Activated CD8-positive, alpha-beta memory T cell treated with anti-CD3 and anti-CD28 coated beads, Interleukin-2, amount 50 U/mL, for 48 hours (primary cell): ENCODE data around the gene RAP1GAP2.

ENCODE experiments used
- DNase-seq: peaks from one replicate; pipeline ENCODE4 v3.0.0-alpha.2; 2020

Gene RAP1GAP2

GRCh38 chr17:2786176-2786881 lies 9.9 kb upstream of the RAP1GAP2 start:
- DNase-seq = peak; percentile 97

GRCh38 chr17:2789700-2790099 lies 6.5 kb upstream of the RAP1GAP2 start:
- no peak for DNase-seq

GRCh38 chr17:2792366-2793169 lies 3.7 kb upstream of the RAP1GAP2 start:
- DNase-seq = peak; percentile 87

GRCh38 chr17:2794111-2794803 lies 2.0 kb upstream of the RAP1GAP2 start:
- no peak for DNase-seq

GRCh38 chr17:2795441-2796163 lies 636 bp upstream of the RAP1GAP2 start:
- no peak for DNase-seq

GRCh38 chr17:2797226-2797625 lies 988 bp downstream of the RAP1GAP2 start:
- no peak for DNase-seq

- no peak for DNase-seq
These were observed 1.4 kb downstream of the RAP1GAP2 start for GRCh38 chr17:2797637-2798036.

- DNase-seq = no peak
These were observed 1.9 kb downstream of the RAP1GAP2 start for GRCh38 chr17:2798188-2798587.

GRCh38 chr17:2798678-2799077 lies 2.4 kb downstream of the RAP1GAP2 start:
- DNase-seq = no peak

DNA sequence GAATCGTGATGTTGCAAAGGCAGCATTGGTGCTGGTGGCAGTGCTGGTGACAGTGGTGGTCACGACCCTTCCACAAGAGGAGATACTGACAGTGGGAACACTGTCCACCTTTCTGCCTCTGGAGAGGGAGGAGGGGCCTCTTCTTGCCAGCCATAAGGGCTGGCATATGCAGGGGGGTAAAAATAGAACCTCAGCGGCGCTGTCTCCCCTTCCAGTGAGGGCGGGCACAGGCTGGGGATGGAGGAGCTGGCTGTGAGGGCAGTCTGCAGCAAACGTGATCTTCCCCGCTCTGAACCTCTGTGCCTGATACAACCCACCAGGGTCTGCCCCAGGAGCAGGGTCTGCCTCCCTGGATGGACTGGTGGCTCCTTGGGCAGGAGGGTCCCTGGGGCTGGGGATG lies 3.4 kb downstream of the RAP1GAP2 start:
- DNase-seq = no peak

- no peak for DNase-seq
These were observed 4.1 kb downstream of the RAP1GAP2 start for GRCh38 chr17:2800367-2800766.

GRCh38 chr17:2801841-2802240 lies 5.6 kb downstream of the RAP1GAP2 start:
- DNase-seq = no peak

GRCh38 chr17:2802574-2802973 lies 6.3 kb downstream of the RAP1GAP2 start:
- DNase-seq = no peak

- no peak for DNase-seq
These were observed 7.1 kb downstream of the RAP1GAP2 start for GRCh38 chr17:2803386-2803785.

DNA sequence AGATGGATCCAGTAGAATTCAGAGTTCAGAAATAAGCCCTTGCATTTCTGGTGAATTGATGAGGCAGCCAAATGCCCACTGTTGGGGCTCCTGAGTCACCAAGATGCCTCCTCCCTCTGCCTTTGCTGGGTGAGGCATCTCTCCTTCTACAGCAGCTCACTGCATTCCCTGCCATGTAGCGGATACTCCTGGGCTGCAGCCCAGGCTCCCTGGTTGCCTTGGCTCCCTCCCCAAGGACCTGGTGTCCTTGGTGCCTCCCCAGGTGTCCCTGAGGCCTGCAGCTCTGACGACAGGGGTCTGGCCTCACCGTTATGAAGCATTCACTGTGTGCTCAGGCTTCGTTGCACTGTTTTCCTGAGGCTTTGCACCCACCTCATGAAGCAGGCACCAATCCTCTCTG lies 7.7 kb downstream of the RAP1GAP2 start:
- DNase-seq = no peak

DNA sequence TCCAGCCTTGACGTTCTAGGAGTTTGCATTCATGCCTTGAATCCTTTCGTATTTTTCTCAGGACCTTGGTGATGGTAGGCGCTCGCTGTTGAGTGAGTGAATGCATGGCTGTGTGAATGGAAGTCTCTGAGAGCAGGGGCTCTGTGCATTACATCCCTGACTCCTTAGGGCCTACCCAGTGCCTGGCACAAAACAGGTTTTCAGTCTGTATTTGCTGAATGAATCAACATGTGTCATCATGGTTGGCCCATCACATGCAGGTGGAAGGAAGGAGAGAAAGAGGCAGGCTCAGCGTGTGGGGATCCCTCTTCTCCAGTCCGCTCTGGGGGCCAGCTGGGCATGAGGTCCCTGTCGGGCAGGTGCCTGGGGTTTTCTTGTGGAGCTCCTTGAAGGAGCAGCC lies 8.7 kb downstream of the RAP1GAP2 start:
- no peak for DNase-seq

DNA sequence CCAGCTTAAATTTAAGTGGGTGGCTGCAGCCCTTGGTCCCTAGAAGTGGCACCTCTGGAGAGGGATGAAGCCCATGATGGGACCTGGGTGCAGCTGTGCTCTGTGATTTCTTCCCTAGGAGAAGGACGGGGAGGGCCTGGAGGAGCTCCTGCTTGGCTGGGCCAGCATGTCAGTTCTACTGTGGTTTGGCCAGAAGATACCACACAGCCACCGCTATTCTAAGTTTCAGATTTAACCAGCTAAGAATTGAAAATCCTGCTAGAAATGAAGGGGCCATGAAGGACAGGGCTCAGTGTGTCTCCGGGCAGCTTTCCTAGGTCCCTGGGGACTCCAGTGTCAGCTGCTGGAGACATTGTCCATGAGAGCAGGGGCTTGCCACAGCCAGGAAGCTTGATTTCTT lies 9.7 kb downstream of the RAP1GAP2 start:
- DNase-seq = no peak

GRCh38 chr17:2808367-2809335 lies 12.4 kb downstream of the RAP1GAP2 start:
- DNase-seq = no peak

GRCh38 chr17:2809337-2809736 lies 13.1 kb downstream of the RAP1GAP2 start:
- no peak for DNase-seq

DNA sequence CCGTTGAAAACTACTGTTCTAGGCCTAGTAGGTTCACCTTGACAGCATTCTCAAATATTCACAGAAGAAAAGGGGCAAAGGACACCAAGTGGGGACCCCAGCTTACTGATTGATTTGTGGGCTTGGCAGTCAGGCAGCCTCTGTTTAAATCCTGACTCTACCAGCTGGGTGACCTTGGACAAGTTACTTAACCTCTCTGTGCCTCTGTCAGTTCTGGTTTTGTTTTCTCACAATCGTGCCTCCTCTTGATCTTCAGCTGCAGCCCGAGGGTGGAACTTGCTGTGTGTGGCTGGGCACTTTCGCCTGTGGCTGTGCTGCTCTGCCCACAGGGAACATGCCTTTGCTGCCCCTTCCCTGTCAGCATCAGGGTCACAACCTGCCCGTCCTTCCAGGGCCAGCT lies 17.8 kb downstream of the RAP1GAP2 start:
- no peak for DNase-seq

DNA sequence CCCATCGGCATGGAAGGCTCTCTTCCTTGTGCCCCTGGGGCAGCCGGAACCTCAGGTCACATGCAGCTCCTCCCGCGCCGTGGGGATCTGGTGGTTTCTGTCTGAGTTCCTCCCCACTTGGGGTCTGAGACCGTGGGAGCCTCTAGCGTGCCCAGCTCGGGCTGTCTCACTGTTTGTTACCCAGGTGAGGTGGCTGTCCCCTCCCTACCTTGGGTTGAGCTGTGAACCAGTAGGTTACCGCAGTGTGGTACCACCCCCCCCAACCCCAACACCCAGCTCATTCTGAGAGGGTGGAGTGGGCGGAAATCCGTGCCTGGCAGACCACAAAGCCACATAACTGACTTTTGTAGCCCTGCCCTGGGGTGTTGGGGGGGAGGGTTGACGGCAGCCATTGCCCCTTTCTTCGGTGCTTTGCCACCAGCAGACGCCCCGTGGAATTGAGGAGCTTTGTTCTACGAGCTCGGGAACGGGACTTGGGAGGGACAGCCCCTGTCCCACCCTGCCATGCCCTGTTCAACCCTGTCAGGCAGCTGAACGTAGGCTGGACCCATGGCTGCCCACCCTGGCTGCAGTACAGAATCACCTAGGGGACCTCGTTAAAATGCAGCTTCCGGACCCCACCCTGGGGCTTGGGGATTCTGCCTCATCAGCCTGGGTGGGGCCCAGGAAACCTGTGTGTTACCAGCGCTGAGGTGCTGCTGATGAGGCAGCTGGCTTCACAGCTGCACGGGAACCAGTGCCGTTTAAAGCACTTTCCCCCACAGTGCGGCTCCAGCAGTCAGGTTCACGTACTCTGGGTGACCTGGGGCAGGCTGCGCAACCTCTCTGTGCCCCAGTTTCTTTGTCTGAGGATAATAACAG lies 18.5 kb downstream of the RAP1GAP2 start:
- DNase-seq = peak; percentile 89
